ENCODE data around the gene HSD17B14.

Gene HSD17B14

DNA sequence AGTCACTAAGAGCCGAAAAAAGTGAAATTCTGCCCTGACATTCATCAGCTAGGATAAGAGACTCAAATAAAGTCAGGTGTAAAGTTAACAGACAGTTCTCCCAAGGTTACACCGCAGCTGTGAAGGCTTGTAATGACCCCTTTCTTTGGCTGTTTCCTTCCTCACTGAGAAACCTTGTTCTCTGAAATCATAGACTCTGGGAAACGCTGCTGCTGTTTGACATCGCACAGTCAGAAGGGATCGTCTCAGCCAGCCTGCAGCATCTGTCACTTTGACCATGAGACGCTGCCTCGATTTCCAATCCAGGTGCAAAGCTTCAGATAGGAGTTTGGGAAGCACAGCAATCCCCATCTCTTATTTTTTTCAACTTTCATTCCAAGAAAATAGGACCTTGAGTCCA, 26.1 kb downstream of the HSD17B14 start:
- DNase-seq (ENCODE audit: extremely low spot score), result no peak
- no peak for TF ChIP-seq HDGF (IDR thresholded peaks at IDR 0.05; ENCODE audit: borderline replicate concordance)
- TF ChIP-seq SP1 (IDR thresholded peaks at IDR 0.05), result no peak
- TF ChIP-seq FOXK2 (IDR thresholded peaks at IDR 0.05), result no peak
- no peak for TF ChIP-seq FOXM1 (IDR thresholded peaks at IDR 0.05; ENCODE audit: borderline replicate concordance)
- no peak for TF ChIP-seq TARDBP (IDR thresholded peaks at IDR 0.05)
- TF ChIP-seq NFRKB (IDR thresholded peaks at IDR 0.05), result no peak
- no peak for TF ChIP-seq FOXA1 (IDR thresholded peaks at IDR 0.05)
- no peak for TF ChIP-seq ELF4 (IDR thresholded peaks at IDR 0.05)
- no peak for TF ChIP-seq CTBP1 (IDR thresholded peaks at IDR 0.05; ENCODE audit: borderline replicate concordance)
- ChIA-PET POLR2A (interaction anchor here (1.1 to 3.2 kb wide), 6 partner anchors 11 to 184 kb away, joined by 3 to 14 read pairs (median 4); partner anchors contain the start of genes FTL, GYS1 and RUVBL2), CTCF (interaction anchor here (0.7 to 1.8 kb wide), 3 partner anchors 15 to 161 kb away, joined by 3 to 7 read pairs (median 3); no protein-coding TSS in a partner anchor)

DNA sequence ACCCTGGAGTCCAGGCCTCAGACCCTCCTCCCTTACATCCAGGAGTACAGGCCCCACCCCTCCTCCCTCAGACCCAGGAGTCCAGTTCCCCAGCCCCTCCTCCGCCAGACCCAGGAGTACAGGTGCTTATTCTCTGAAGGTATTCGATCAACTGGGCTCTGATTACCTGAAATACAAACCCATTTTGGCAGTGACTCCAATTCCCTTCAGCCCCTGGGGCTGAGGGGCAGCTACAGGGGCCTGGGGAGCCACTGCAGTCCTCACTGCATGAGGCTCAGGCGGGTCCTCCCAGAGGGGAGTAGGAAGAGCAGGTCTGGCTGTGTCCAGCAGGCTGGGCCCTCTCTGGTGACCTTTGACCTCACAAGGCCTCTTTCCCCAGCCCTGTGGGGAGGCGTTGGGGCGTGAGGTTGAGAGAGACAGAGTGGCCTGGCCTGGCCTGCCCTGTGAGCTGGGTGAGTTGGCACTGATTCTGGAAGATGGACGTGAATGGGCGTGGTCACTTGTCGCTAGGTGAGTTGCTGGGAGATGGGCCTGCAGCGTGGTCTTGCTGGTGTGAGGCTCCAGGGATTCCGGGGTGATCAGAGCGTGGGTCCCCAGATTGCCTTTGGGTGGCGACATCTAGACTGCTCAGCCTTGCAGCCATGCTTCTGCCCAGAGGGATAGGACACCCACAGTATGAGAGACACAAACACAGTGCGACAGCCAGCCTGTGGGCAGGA, 28.5 kb downstream of the HSD17B14 start:
- TF ChIP-seq ZNF384 (IDR thresholded peaks at IDR 0.05), result no peak
- no peak for TF ChIP-seq TARDBP (IDR thresholded peaks at IDR 0.05)
- TF ChIP-seq ELF4 (IDR thresholded peaks at IDR 0.05), result no peak
- TF ChIP-seq FOXK2 (IDR thresholded peaks at IDR 0.05), result no peak
- TF ChIP-seq FOXA1 (IDR thresholded peaks at IDR 0.05), result no peak
- no peak for TF ChIP-seq SUZ12 (IDR thresholded peaks at IDR 0.05)
- TF ChIP-seq BHLHE40 (IDR thresholded peaks at IDR 0.05; ENCODE audit: borderline replicate concordance), result no peak
- TF ChIP-seq FOXM1 (IDR thresholded peaks at IDR 0.05; ENCODE audit: borderline replicate concordance), result no peak
- TF ChIP-seq HDGF (IDR thresholded peaks at IDR 0.05; ENCODE audit: borderline replicate concordance), result no peak
- no peak for TF ChIP-seq LEF1 (IDR thresholded peaks at IDR 0.05; ENCODE audit: borderline replicate concordance)
- TF ChIP-seq CTBP1 (IDR thresholded peaks at IDR 0.05; ENCODE audit: borderline replicate concordance), result no peak
- no peak for TF ChIP-seq ARNT (IDR thresholded peaks at IDR 0.05)
- TF ChIP-seq NFRKB (IDR thresholded peaks at IDR 0.05), result no peak
- TF ChIP-seq L3MBTL2 (conservative IDR thresholded peaks at IDR 0.05), result no peak
- TF ChIP-seq, protein P1, sequence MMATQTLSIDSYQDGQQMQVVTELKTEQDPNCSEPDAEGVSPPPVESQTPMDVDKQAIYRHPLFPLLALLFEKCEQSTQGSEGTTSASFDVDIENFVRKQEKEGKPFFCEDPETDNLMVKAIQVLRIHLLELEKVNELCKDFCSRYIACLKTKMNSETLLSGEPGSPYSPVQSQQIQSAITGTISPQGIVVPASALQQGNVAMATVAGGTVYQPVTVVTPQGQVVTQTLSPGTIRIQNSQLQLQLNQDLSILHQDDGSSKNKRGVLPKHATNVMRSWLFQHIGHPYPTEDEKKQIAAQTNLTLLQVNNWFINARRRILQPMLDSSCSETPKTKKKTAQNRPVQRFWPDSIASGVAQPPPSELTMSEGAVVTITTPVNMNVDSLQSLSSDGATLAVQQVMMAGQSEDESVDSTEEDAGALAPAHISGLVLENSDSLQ (IDR thresholded peaks at IDR 0.05), result no peak
- CTCF ChIA-PET, result interaction anchor here (1.1 to 2.8 kb wide), 2 partner anchors 12 to 19 kb away, joined by 7 to 10 read pairs; no protein-coding TSS in a partner anchor
- no peak for DNase-seq (ENCODE audit: extremely low spot score)
- POLR2A ChIA-PET, result interaction anchor here (2.2 kb wide), 1 partner anchor 12 kb away, joined by 13 read pairs; no protein-coding TSS in a partner anchor

DNA sequence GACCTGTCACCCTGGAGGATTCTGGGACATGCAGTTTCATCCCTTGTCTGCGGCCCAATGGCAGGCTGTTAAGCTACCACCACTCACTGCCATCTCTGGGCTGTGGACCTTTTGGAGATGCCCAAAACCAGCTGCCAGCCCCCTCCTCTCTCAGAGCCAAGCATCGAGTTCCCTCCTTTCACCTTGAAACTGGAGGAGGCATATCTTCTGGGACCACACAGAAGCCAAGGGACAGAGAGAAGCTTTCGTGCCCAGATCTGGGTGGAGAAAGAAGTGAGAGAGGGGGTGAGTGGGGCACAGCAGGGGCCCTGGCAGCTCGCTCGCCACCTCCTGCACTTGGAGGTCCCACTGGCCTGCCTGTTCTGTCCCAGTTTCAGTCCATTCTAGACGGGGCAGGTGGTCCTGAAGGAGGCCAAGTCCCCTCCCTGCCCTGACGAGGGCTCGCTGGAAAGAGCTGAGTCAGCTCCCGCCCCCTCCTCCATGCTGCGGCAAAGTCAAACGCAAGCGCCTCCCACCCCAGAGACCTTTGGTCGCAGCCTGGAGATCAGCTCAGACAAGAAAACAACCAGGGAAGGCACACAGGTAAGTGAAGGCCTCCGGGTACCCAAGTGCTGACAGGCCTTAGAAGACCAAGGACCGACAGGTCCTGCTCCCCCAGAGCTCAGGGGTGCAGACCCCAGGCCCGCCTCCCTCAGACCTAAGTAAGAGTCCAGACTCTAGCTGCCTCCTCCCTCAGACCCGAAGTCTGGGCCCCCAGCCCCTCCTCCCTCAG, 29.3 kb downstream of the HSD17B14 start:
- ChIA-PET CTCF (interaction anchor here (0.7 to 2.8 kb wide), 2 partner anchors 11 to 37 kb away, joined by 3 to 10 read pairs; no protein-coding TSS in a partner anchor), POLR2A (interaction anchor here (0.8 to 2.2 kb wide), 3 partner anchors 11 to 30 kb away, joined by 3 to 13 read pairs (median 3); no protein-coding TSS in a partner anchor)
- peak; percentile 67 for DNase-seq (ENCODE audit: extremely low spot score)
- TF ChIP-seq ZNF384 (IDR thresholded peaks at IDR 0.05) (no peak), ELF4 (IDR thresholded peaks at IDR 0.05) (no peak), L3MBTL2 (conservative IDR thresholded peaks at IDR 0.05) (no peak; the same call in 1 of the 2 replicates), LEF1 (IDR thresholded peaks at IDR 0.05; ENCODE audit: borderline replicate concordance) (no peak), ARNT (IDR thresholded peaks at IDR 0.05) (no peak), HDGF (IDR thresholded peaks at IDR 0.05; ENCODE audit: borderline replicate concordance) (no peak), TARDBP (IDR thresholded peaks at IDR 0.05) (no peak), BHLHE40 (IDR thresholded peaks at IDR 0.05; ENCODE audit: borderline replicate concordance) (no peak), SP1 (IDR thresholded peaks at IDR 0.05) (no peak)
- TF ChIP-seq, protein P1 (IDR thresholded peaks at IDR 0.05), result no peak

DNA sequence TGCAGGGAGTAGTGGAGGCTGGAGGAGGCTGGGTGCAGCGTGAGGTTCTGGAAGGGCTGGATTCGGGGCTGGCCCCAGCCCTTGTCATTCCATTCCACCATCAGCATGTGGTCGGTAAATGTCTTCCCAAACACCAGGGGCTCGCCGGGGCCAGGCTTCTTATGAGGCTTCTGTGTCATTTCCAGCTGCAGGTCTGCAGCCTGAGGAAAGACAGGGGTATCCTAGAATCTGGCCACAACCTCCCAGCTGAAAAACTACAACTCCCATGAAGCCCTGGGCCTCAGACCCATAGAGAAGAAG, 29.8 kb downstream of the HSD17B14 start:
- ChIA-PET POLR2A (interaction anchor here (0.8 to 2.2 kb wide), 3 partner anchors 11 to 31 kb away, joined by 3 to 13 read pairs (median 3); no protein-coding TSS in a partner anchor), CTCF (interaction anchor here (0.7 to 2.8 kb wide), 2 partner anchors 11 to 38 kb away, joined by 3 to 10 read pairs; no protein-coding TSS in a partner anchor)
- DNase-seq (ENCODE audit: extremely low spot score), result no peak
- TF ChIP-seq L3MBTL2 (conservative IDR thresholded peaks at IDR 0.05) (peak; percentile 56; the same call in 1 of the 2 replicates), TARDBP (IDR thresholded peaks at IDR 0.05) (no peak)

DNA sequence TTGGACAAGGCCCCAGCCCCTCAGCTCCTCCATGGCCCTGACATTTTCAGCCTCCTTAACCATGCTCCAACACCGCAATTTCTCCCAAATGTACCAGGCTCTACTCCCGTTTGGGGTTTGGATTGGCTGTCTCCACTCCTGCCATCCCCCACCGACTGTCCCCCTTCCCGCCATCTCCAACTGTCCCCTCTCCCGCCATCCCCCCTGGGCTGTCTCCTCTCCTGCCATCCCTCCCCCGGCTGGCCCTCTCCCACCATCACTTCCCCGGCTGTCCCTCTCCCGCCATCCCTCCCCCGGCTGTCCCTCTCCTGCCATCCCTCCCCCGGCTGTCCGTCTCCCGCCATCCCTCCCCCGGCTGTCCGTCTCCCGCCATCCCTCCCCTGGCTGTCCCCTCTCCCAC, 30.8 kb downstream of the HSD17B14 start:
- DNase-seq (ENCODE audit: extremely low spot score), result no peak
- TF ChIP-seq FOXM1 (IDR thresholded peaks at IDR 0.05; ENCODE audit: borderline replicate concordance) (no peak), ZNF384 (IDR thresholded peaks at IDR 0.05) (no peak), L3MBTL2 (conservative IDR thresholded peaks at IDR 0.05) (no peak), FOXA1 (IDR thresholded peaks at IDR 0.05) (no peak), LEF1 (IDR thresholded peaks at IDR 0.05; ENCODE audit: borderline replicate concordance) (no peak), TARDBP (IDR thresholded peaks at IDR 0.05) (no peak), HDGF (IDR thresholded peaks at IDR 0.05; ENCODE audit: borderline replicate concordance) (no peak), SUZ12 (IDR thresholded peaks at IDR 0.05) (no peak), ELF4 (IDR thresholded peaks at IDR 0.05) (no peak), FOXK2 (IDR thresholded peaks at IDR 0.05) (no peak), CTBP1 (IDR thresholded peaks at IDR 0.05; ENCODE audit: borderline replicate concordance) (no peak), NFRKB (IDR thresholded peaks at IDR 0.05) (no peak)
- ChIA-PET POLR2A (interaction anchor here (2.2 kb wide), 1 partner anchor 10 kb away, joined by 13 read pairs; no protein-coding TSS in a partner anchor), CTCF (no interaction called here)

DNA sequence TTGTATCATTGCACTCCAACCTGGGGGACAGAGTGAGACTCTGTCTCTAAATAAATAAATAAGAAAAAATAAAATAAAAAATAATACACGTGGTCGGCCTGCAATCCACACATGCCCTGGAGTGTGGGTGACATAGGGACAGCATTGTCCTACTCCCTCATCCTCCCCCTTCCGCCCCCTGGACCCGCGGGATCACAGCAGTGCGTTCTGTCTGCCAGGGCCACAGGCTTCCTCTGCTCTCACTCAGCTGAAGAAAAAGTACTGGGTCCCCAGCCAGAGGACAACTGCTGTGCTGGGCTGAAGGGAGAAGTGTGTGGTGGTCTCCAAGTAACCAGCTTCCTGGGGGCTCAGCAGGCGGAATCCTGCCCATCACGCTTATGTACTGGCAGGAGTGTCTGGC, 31.8 kb downstream of the HSD17B14 start:
- ChIA-PET POLR2A (interaction anchor here (1.0 kb wide), 1 partner anchor 9 kb away, joined by 3 read pairs; no protein-coding TSS in a partner anchor), CTCF (no interaction called here)
- TF ChIP-seq ZNF384 (IDR thresholded peaks at IDR 0.05) (no peak), ARNT (IDR thresholded peaks at IDR 0.05) (no peak), TARDBP (IDR thresholded peaks at IDR 0.05) (no peak), L3MBTL2 (conservative IDR thresholded peaks at IDR 0.05) (no peak), HDGF (IDR thresholded peaks at IDR 0.05; ENCODE audit: borderline replicate concordance) (no peak), BHLHE40 (IDR thresholded peaks at IDR 0.05; ENCODE audit: borderline replicate concordance) (no peak), CTBP1 (IDR thresholded peaks at IDR 0.05; ENCODE audit: borderline replicate concordance) (no peak), FOXA1 (IDR thresholded peaks at IDR 0.05) (no peak), ELF4 (IDR thresholded peaks at IDR 0.05) (no peak), LEF1 (IDR thresholded peaks at IDR 0.05; ENCODE audit: borderline replicate concordance) (no peak), SUZ12 (IDR thresholded peaks at IDR 0.05) (no peak), FOXM1 (IDR thresholded peaks at IDR 0.05; ENCODE audit: borderline replicate concordance) (no peak), SP1 (IDR thresholded peaks at IDR 0.05) (no peak), NFRKB (IDR thresholded peaks at IDR 0.05) (no peak), FOXK2 (IDR thresholded peaks at IDR 0.05) (no peak)
- TF ChIP-seq, protein P1 (IDR thresholded peaks at IDR 0.05), result no peak
- DNase-seq (ENCODE audit: extremely low spot score), result no peak

All from HEK293T (cell line).